ENCODE results near the gene CKB.

Gene CKB

GRCh38 chr14:103545219-103545914 is 22.7 kb upstream of the CKB start:
- no peaks in the 10 kb centered on the region for H3K27me3 Mint-ChIP-seq (ENCODE audit: low read depth)
- H3K4me3 Mint-ChIP-seq = no peak overlapping the region
- H3K9me3 Mint-ChIP-seq = no peaks in the 10 kb centered on the region
- H3K4me1 Mint-ChIP-seq (ENCODE audit: low read depth) = no peaks in the 10 kb centered on the region
- H3K36me3 Mint-ChIP-seq (ENCODE audit: low read depth) = no peaks in the 10 kb centered on the region
- H3K27ac Mint-ChIP-seq = no peak overlapping the region
- DNase-seq (ENCODE audit: low spot score) = no peak

GRCh38 chr14:103544388-103545218 is 22.0 kb upstream of the CKB start:
- no peak overlapping the region for H3K4me3 Mint-ChIP-seq
- H3K36me3 Mint-ChIP-seq (ENCODE audit: low read depth) = no peaks in the 10 kb centered on the region
- no peak for DNase-seq (ENCODE audit: low spot score)
- H3K27ac Mint-ChIP-seq = no peak overlapping the region
- no peaks in the 10 kb centered on the region for H3K9me3 Mint-ChIP-seq
- H3K4me1 Mint-ChIP-seq (ENCODE audit: low read depth) = no peaks in the 10 kb centered on the region
- no peaks in the 10 kb centered on the region for H3K27me3 Mint-ChIP-seq (ENCODE audit: low read depth)

GRCh38 chr14:103543721-103544387 is 21.2 kb upstream of the CKB start:
- peaks cover 2% of the 10 kb centered on the region for H3K27me3 Mint-ChIP-seq (ENCODE audit: low read depth)
- no peaks in the 10 kb centered on the region for H3K4me1 Mint-ChIP-seq (ENCODE audit: low read depth)
- H3K4me3 Mint-ChIP-seq = no peak overlapping the region
- H3K36me3 Mint-ChIP-seq (ENCODE audit: low read depth) = no peaks in the 10 kb centered on the region
- H3K27ac Mint-ChIP-seq = no peak overlapping the region
- no peaks in the 10 kb centered on the region for H3K9me3 Mint-ChIP-seq
- DNase-seq (ENCODE audit: low spot score) = no peak

DNA sequence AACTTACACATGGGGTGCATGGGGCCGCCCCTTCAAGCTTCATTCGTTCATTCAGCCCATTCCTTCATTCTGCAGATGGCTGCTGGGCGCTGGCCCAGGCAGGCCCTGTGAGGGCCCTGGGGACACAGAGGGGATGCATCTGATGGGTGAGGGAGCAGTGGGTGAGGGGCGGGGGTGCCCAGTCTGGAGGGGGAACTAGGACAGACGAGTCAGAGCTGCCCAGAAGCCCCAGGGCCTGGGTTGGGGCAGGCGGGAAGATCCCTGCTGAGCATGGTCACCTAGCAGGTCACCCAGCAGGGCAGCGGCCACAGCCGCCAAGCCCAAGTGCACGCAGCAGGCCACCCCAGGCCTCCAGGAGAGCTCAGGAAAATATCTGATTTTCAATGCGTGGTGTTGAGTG is 20.5 kb upstream of the CKB start:
- no peaks in the 10 kb centered on the region for H3K4me1 Mint-ChIP-seq (ENCODE audit: low read depth)
- no peak overlapping the region for H3K27ac Mint-ChIP-seq
- no peaks in the 10 kb centered on the region for H3K36me3 Mint-ChIP-seq (ENCODE audit: low read depth)
- H3K27me3 Mint-ChIP-seq (ENCODE audit: low read depth) = peaks cover 2% of the 10 kb centered on the region
- no peak for DNase-seq (ENCODE audit: low spot score)
- H3K9me3 Mint-ChIP-seq = no peaks in the 10 kb centered on the region
- H3K4me3 Mint-ChIP-seq = no peak overlapping the region

DNA sequence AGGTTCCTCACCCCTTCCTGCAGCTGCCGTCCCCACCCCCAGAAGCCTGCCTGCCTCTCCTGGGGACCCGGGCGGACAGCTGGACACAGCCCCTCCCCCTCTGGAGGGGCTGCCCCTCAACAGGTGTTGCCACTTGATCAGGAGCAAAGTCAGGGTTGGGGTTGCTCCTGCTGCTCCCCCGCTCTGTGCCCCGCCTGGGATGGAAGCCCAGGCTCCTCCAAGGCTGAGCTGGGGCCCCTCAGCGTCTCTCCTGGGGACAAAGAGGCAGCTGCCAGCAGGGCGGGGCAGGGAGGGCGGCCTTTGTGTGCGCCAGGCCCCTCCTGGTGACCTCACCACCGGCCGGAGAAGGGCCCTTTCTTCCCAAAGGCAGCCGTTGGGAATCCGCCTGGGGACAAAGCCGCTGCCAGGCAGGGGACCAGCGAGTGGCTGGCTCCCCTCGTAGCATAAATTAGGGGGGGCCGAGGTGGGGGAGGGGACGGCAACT is 20.0 kb upstream of the CKB start:
- H3K4me1 Mint-ChIP-seq (ENCODE audit: low read depth) = no peaks in the 10 kb centered on the region
- no peaks in the 10 kb centered on the region for H3K9me3 Mint-ChIP-seq
- peaks cover 2% of the 10 kb centered on the region for H3K27me3 Mint-ChIP-seq (ENCODE audit: low read depth)
- no peak for DNase-seq (ENCODE audit: low spot score)
- H3K4me3 Mint-ChIP-seq = no peak overlapping the region
- H3K36me3 Mint-ChIP-seq (ENCODE audit: low read depth) = no peaks in the 10 kb centered on the region
- H3K27ac Mint-ChIP-seq = no peak overlapping the region

GRCh38 chr14:103541709-103542604 is 19.3 kb upstream of the CKB start:
- Mint-ChIP-seq H3K27me3 (ENCODE audit: low read depth) (peaks cover 2% of the 10 kb centered on the region), H3K27ac (no peak overlapping the region), H3K4me1 (ENCODE audit: low read depth) (no peaks in the 10 kb centered on the region), H3K9me3 (no peaks in the 10 kb centered on the region), H3K36me3 (ENCODE audit: low read depth) (no peaks in the 10 kb centered on the region), H3K4me3 (no peak overlapping the region)
- no peak for DNase-seq (ENCODE audit: low spot score)

DNA sequence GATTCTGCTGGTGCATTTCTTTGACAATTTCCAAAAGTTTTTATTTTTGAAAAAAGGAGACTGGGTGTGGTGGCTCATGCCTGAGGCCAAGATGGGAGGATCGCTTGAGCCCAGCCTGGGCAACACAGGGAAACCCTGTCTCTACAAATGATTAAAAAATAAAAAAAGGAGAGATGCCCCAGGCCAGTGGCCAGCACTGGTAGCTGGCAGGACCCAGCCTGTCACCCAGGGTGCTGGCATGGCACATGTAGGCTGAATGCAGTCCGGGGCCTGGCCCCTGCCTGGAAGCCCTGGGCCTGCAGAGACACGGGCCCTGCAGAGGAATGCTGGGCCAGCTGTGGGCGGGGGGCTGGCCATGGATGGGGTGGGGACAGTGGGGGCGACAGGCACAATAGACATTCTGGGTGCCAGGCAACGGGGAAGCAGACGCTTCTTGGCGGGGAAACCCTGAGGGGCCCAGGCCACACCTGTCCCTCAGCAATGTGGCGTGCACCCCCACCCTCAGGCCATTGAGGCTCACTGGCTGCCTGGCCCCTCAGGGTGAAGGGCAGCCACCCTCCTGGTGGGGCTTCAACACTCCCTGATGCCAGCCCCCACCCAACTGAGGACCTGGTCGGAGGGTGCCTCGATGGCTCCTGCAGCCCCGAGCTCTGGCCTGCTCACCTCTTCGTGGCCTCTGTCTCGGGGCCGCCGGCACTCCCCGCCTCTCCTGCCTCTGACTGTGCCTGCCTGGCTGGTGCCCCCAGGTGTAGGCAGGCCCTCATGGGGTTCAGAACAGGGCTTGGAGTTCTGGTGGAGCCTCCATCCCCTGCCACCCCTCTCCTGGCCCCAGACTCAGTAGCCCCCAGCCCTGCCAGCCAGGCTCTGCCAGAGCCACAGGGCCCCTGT is 18.4 kb upstream of the CKB start:
- Mint-ChIP-seq H3K9me3 (no peaks in the 10 kb centered on the region), H3K27me3 (ENCODE audit: low read depth) (peaks cover 2% of the 10 kb centered on the region), H3K27ac (no peak overlapping the region), H3K4me1 (ENCODE audit: low read depth) (no peaks in the 10 kb centered on the region), H3K4me3 (no peak overlapping the region), H3K36me3 (ENCODE audit: low read depth) (no peaks in the 10 kb centered on the region)
- DNase-seq (ENCODE audit: low spot score) = no peak

GRCh38 chr14:103539056-103539825 is 16.6 kb upstream of the CKB start:
- H3K4me3 Mint-ChIP-seq = no peak overlapping the region
- H3K9me3 Mint-ChIP-seq = no peaks in the 10 kb centered on the region
- no peaks in the 10 kb centered on the region for H3K36me3 Mint-ChIP-seq (ENCODE audit: low read depth)
- H3K4me1 Mint-ChIP-seq (ENCODE audit: low read depth) = no peaks in the 10 kb centered on the region
- H3K27me3 Mint-ChIP-seq (ENCODE audit: low read depth) = peaks cover 2% of the 10 kb centered on the region
- no peak for DNase-seq (ENCODE audit: low spot score)
- peak overlapping the region; percentile 45 for H3K27ac Mint-ChIP-seq

- Mint-ChIP-seq H3K9me3 (no peaks in the 10 kb centered on the region), H3K36me3 (ENCODE audit: low read depth) (no peaks in the 10 kb centered on the region), H3K4me3 (no peak overlapping the region), H3K27me3 (ENCODE audit: low read depth) (peaks cover 2% of the 10 kb centered on the region), H3K27ac (no peak overlapping the region), H3K4me1 (ENCODE audit: low read depth) (no peaks in the 10 kb centered on the region)
- DNase-seq (ENCODE audit: low spot score) = no peak
These were observed 15.8 kb upstream of the CKB start for GRCh38 chr14:103538291-103539055.

- H3K4me3 Mint-ChIP-seq = no peak overlapping the region
- DNase-seq (ENCODE audit: low spot score) = no peak
These were observed 14.8 kb upstream of the CKB start for GRCh38 chr14:103537175-103537990.

DNA sequence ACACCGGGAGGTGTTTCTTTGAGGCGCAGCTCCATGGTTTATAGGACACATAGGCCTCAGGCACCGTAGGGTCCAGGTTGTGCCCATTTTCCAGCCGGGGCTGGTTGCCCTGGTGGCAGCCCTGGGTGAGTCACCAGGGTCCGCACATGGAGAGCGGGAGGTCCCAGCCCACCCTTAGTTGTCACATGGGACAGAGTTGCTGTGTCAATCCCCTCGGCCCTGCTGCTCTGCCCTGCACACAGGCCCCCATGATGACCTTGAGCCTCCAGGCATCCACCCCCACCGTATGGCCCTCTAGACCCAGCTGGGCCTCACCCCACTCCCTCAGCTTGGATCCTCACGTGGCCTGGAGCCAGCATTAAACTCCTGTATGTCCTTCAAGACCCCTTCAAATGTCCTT is 14.1 kb upstream of the CKB start:
- no peaks in the 10 kb centered on the region for H3K36me3 Mint-ChIP-seq (ENCODE audit: low read depth)
- H3K4me1 Mint-ChIP-seq (ENCODE audit: low read depth) = no peaks in the 10 kb centered on the region
- peaks cover 2% of the 10 kb centered on the region for H3K27me3 Mint-ChIP-seq (ENCODE audit: low read depth)
- H3K4me3 Mint-ChIP-seq = no peak overlapping the region
- no peak for DNase-seq (ENCODE audit: low spot score)
- H3K27ac Mint-ChIP-seq = no peak overlapping the region
- no peaks in the 10 kb centered on the region for H3K9me3 Mint-ChIP-seq

More at GRCh38 chr14:103537175-103537990, 14.8 kb upstream of the CKB start:
- H3K27me3 Mint-ChIP-seq (ENCODE audit: low read depth) = peaks cover 2% of the 10 kb centered on the region
- no peaks in the 10 kb centered on the region for H3K9me3 Mint-ChIP-seq
- H3K27ac Mint-ChIP-seq = no peak overlapping the region
- H3K36me3 Mint-ChIP-seq (ENCODE audit: low read depth) = no peaks in the 10 kb centered on the region
- H3K4me1 Mint-ChIP-seq (ENCODE audit: low read depth) = no peaks in the 10 kb centered on the region

All from T-helper 2 cell treated with Interferon-gamma antibody and Interleukin-4, amounts not matched to agents 5 μg/mL and 100 μg/mL, for 36 hours (primary cell).